ENCODE results near the gene GABBR2.

GABBR2 gene

GRCh38 chr9:98453589-98454311 lies 255.0 kb downstream of the GABBR2 start:
- H3K4me3 ChIP-seq (ENCODE audit: control insufficient read depth, low read depth, low read length) = no peak overlapping the region
- DNase-seq (ENCODE audit: low read depth) = peak; percentile 33
- no peak for TF ChIP-seq CTCF (conservative IDR thresholded peaks at IDR 0.05; ENCODE audit: control insufficient read depth, insufficient read depth, low read depth, low read length)

DNA sequence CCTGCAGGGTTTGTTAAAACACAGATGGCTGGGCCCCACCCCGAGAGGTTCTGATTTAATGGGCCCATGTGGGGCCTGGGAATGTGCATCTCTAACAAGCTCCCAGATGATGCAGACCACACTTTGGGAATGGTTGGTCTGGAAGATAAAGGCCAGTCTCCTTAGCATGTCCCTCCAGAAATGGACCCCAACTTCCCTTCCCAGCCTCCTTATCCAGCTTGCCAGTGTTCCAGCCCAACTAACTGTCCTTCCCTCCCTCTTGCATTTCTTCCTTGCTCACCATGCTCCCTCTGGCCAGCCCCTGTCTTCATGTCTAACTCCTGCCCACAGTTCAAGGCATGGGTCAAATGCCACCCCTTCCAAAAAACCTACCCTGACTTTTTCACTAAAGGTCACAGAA lies 257.2 kb downstream of the GABBR2 start:
- no peak overlapping the region for H3K4me3 ChIP-seq (ENCODE audit: control insufficient read depth, low read depth, low read length)
- TF ChIP-seq CTCF (conservative IDR thresholded peaks at IDR 0.05; ENCODE audit: control insufficient read depth, insufficient read depth, low read depth, low read length) = no peak
- DNase-seq (ENCODE audit: low read depth) = no peak

DNA sequence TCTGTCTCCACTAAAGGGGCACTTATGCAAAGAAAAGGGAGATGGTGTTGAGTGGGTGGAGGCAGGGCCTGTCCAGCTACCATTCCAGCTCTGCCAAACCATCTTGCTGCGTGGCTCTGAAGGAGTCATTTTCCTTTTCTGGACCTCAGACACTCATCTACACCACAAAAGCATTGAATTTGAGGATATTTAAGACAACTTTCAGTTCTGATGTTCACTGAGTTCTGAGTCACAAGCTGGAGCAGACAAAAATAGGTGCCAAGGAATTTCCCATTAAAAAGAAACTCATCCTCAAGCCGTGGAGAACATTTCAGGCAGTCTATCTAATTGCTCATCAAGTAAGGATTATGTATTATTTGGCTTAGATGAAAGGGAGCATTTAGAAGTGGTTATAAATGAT lies 258.2 kb downstream of the GABBR2 start:
- TF ChIP-seq CTCF (conservative IDR thresholded peaks at IDR 0.05; ENCODE audit: control insufficient read depth, insufficient read depth, low read depth, low read length) = no peak
- DNase-seq (ENCODE audit: low read depth) = peak; percentile 84
- no peak overlapping the region for H3K4me3 ChIP-seq (ENCODE audit: control insufficient read depth, low read depth, low read length)

DNA sequence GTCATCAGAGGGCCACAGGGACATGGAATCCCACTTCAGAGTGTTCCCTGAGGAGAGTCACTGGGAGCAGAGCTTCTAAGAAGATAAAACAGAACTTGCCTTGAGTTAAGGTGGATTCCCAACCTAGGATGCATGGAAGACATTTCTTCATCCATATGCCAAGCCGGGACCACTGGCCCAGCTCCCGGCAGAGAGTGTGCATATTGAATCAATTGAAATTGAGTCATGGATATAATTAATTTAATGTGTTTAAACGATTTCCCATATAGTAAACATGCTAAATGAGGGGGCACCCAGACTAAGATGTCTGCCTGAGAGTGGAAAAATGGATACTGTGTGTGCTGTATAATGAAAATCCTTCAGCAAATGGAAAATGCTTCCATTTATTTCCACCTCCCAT lies 258.9 kb downstream of the GABBR2 start:
- no peak overlapping the region for H3K4me3 ChIP-seq (ENCODE audit: control insufficient read depth, low read depth, low read length)
- TF ChIP-seq CTCF (conservative IDR thresholded peaks at IDR 0.05; ENCODE audit: control insufficient read depth, insufficient read depth, low read depth, low read length) = no peak
- peak; percentile 60 for DNase-seq (ENCODE audit: low read depth)

DNA sequence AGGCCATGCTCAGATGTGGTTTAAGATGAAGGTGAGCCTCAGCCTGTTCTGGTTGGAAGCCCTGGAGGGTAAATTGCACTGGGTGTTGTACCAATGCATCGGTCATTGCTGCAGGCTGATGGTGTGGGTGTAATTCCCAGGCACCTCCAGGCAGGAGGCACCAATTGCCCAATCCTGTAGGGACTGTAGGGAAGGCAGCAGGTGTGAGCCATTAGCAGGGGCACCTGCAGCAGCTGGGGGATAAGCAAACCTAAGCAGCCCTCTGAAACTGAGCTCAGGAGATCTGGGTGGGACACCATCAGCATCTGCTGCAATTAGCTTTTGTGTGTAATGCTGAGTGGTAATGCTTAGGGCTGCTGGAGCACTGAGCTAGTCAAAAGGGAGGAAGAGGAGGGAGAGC lies 263.2 kb downstream of the GABBR2 start:
- no peak for TF ChIP-seq CTCF (conservative IDR thresholded peaks at IDR 0.05; ENCODE audit: control insufficient read depth, insufficient read depth, low read depth, low read length)
- H3K4me3 ChIP-seq (ENCODE audit: control insufficient read depth, low read depth, low read length) = no peak overlapping the region
- no peak for DNase-seq (ENCODE audit: low read depth)

DNA sequence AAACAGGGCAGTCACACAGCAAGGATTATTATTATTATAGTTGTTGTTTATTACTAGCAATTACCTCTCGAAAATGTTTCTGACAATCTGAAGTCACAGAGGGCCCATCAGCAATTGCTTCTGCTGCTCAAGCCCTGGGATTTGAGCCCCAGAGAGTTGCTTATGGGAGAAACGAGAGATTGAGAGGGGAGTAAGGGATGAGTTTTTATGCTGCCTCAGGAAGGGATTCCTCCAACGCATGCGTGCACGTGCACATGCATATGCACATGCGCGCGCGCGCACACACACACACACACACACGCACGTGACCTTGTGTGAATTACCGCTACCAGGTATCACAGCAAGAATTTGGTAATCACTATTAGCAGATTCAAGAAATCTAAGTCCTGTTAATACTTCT lies 264.1 kb downstream of the GABBR2 start:
- no peak overlapping the region for H3K4me3 ChIP-seq (ENCODE audit: control insufficient read depth, low read depth, low read length)
- DNase-seq (ENCODE audit: low read depth) = no peak
- no peak for TF ChIP-seq CTCF (conservative IDR thresholded peaks at IDR 0.05; ENCODE audit: control insufficient read depth, insufficient read depth, low read depth, low read length)

GRCh38 chr9:98442541-98442940 lies 266.2 kb downstream of the GABBR2 start:
- no peak overlapping the region for H3K4me3 ChIP-seq (ENCODE audit: control insufficient read depth, low read depth, low read length)
- TF ChIP-seq CTCF (conservative IDR thresholded peaks at IDR 0.05; ENCODE audit: control insufficient read depth, insufficient read depth, low read depth, low read length) = no peak
- DNase-seq (ENCODE audit: low read depth) = no peak

Data from fibroblast of mammary gland (primary cell).